ENCODE measurements around the gene TUBGCP4.

DNA sequence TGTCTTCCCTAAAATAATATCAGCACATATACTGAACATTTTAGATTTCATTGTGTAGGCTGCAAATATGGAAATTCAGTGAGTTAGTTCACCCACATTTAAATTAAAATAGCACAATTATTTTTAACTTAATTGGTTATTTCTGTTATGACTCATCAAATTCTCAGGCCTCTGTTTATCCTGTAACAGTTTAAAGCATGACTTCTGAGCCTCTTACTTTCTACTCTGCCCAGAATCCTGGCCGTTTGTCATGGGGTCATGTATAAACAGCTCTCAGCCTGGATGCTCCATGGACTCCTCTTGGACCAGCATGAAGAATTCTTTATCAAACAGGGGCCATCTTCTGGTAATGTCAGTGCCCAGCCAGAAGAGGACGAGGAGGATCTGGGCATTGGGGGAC is 12.2 kb downstream of the TUBGCP4 start:
- TF ChIP-seq, protein P1, sequence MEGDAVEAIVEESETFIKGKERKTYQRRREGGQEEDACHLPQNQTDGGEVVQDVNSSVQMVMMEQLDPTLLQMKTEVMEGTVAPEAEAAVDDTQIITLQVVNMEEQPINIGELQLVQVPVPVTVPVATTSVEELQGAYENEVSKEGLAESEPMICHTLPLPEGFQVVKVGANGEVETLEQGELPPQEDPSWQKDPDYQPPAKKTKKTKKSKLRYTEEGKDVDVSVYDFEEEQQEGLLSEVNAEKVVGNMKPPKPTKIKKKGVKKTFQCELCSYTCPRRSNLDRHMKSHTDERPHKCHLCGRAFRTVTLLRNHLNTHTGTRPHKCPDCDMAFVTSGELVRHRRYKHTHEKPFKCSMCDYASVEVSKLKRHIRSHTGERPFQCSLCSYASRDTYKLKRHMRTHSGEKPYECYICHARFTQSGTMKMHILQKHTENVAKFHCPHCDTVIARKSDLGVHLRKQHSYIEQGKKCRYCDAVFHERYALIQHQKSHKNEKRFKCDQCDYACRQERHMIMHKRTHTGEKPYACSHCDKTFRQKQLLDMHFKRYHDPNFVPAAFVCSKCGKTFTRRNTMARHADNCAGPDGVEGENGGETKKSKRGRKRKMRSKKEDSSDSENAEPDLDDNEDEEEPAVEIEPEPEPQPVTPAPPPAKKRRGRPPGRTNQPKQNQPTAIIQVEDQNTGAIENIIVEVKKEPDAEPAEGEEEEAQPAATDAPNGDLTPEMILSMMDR (IDR thresholded peaks at IDR 0.05), result no peak
- no peak for TF ChIP-seq POLR2A (IDR thresholded peaks at IDR 0.05)
- no peak for TF ChIP-seq POLR2AphosphoS5 (IDR thresholded peaks at IDR 0.05)
